ENCODE results near the gene SV2A. TPM values are rescaled to one million over a fixed set of nuclear protein-coding genes. Genes with fewer than 3 reads are reported as not detected.
"Not testable (repeated sequence)": the region's sequence is repeated elsewhere in the genome, so short reads cannot be mapped to it uniquely, and the experiment has no call there.

SV2A gene
- total RNA-seq, 1 experiment from 2014 or later: 19.4 TPM

- in situ Hi-C loops (cut with HindIII; ENCODE audit: low pct_unique_long_range_greater_than_20kb, low sequenced_read_pairs); DNase-seq (ENCODE audit: low read depth, low spot score): not testable (repeated sequence)
Observed at GRCh38 chr1:149866887-149867286, 50.8 kb downstream of the SV2A start.

GRCh38 chr1:149861497-149862054, 56.1 kb downstream of the SV2A start:
- DNase-seq (ENCODE audit: low read depth, low spot score); in situ Hi-C loops (cut with HindIII; ENCODE audit: low pct_unique_long_range_greater_than_20kb, low sequenced_read_pairs): not testable (repeated sequence)

GRCh38 chr1:149860684-149861496, 56.8 kb downstream of the SV2A start:
- DNase-seq (ENCODE audit: low read depth, low spot score); in situ Hi-C loops (cut with HindIII; ENCODE audit: low pct_unique_long_range_greater_than_20kb, low sequenced_read_pairs): not testable (repeated sequence)

- DNase-seq (ENCODE audit: low read depth, low spot score); in situ Hi-C loops (cut with HindIII; ENCODE audit: low pct_unique_long_range_greater_than_20kb, low sequenced_read_pairs): not testable (repeated sequence)
Observed at GRCh38 chr1:149860271-149860670, 57.4 kb downstream of the SV2A start.

Other genes starting within 250 kb of the SV2A start
- not detected in 2 replicates for gene FCGR1A, start 135.2 kb downstream of the SV2A start, total RNA-seq (2014; rRNA removed; shearing (Covaris generic))
- 18.5 and 21.1 TPM in 2 replicates for gene BOLA1, start 18.3 kb downstream of the SV2A start, total RNA-seq (2014; rRNA removed; shearing (Covaris generic))
- 14.1 and 15.4 TPM in 2 replicates for gene SF3B4, start 10.0 kb upstream of the SV2A start, total RNA-seq (2014; rRNA removed; shearing (Covaris generic))
- 1.6 TPM in 2 replicates for gene MTMR11, start 19.0 kb upstream of the SV2A start, total RNA-seq (2014; rRNA removed; shearing (Covaris generic))
- 34.9 and 37.3 TPM in 2 replicates for gene OTUD7B, start 92.9 kb upstream of the SV2A start, total RNA-seq (2014; rRNA removed; shearing (Covaris generic))
- 56.1 and 59.3 TPM in 2 replicates for gene VPS45, start 149.9 kb upstream of the SV2A start, total RNA-seq (2014; rRNA removed; shearing (Covaris generic))
- 22.9 and 23.2 TPM in 2 replicates for gene PLEKHO1, start 232.1 kb upstream of the SV2A start, total RNA-seq (2014; rRNA removed; shearing (Covaris generic))

Measured in SK-MEL-5 (cell line).